HG02798 (cell line): Measurements from ENCODE around the gene SARS1.
A peak's percentile ranks its signal among the peaks of the same experiment; 100 is the strongest.

Source experiments
- ATAC-seq: cut with Tn5 transposase; IDR thresholded peaks from one replicate; pipeline ENCODE4 v1.9.1; 2021; ENCODE audit warnings: mild to moderate bottlenecking; ENCODE audit not compliant: unreplicated experiment, poor library complexity

The SARS1 gene

DNA sequence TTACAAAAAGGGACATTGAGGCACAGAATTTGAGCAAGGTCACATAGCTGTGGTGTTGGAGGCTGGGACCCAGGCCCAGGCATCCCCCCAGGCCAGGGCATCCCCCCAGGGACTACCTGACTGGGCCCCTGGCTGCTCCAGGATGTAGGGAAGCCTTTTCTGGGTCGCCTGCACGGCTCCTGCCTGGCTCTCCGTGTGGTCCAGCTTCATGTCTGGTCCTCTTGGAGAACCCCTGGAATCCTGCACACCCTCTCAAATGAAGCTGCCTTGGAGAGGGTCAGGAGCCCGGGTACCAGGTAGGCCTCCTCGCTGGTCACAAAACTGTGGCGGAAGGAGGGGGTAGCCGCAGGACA lies 34.7 kb downstream of the SARS1 start:
- ATAC-seq: no peak

DNA sequence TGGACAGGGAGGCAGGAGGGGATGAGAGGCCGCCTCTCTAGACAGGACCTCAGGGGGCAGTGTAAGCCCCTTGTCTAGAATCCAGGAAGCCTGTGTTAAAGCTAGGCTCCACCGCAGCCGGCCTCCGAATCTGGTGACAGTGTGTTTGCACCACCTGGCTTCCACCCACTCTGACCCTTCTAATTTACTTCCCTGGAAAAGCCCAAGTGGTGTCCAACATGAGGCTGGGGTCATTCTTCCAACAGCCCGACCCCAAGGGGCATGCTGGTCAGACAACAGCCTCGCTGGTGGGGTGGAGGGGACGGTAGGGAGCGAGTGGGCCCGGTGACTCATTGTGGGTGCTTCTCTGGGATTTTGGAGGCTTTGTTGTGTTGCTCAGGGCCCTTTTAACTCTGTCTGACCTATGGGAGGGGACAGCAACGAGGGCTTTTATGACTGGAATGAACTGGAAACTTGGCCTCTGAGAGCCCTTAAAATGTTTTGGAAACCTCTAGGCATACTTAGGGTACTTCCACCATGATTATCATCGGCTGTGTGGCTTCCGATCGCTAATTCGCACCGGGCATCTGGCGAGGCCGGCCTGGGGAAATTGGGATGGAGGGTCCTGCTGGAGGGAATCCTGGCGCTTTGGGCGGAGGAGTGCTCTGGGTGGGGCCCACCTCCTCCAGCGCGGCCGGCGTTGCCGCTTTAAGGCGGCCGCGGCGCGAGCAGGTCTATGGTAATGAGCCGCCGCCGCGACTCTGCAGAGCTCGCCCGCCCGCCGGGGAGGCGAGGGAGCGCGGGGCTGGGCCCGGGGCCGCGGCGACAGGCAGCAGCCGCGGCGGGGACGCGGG lies 35.3 kb downstream of the SARS1 start, which contains the start of gene CELSR2:
Gene CELSR2, plus strand, starts transcription at position 743 of the 833 bp plus-strand sequence. CDS start 541 bp downstream, outside the sequence.
- peak; percentile 85 for ATAC-seq

- peak; percentile 32 for ATAC-seq
Measured at GRCh38 chr1:109249654-109250401, 36.1 kb downstream of the SARS1 start.

GRCh38 chr1:109250454-109251276 lies 36.9 kb downstream of the SARS1 start:
- ATAC-seq: no peak

DNA sequence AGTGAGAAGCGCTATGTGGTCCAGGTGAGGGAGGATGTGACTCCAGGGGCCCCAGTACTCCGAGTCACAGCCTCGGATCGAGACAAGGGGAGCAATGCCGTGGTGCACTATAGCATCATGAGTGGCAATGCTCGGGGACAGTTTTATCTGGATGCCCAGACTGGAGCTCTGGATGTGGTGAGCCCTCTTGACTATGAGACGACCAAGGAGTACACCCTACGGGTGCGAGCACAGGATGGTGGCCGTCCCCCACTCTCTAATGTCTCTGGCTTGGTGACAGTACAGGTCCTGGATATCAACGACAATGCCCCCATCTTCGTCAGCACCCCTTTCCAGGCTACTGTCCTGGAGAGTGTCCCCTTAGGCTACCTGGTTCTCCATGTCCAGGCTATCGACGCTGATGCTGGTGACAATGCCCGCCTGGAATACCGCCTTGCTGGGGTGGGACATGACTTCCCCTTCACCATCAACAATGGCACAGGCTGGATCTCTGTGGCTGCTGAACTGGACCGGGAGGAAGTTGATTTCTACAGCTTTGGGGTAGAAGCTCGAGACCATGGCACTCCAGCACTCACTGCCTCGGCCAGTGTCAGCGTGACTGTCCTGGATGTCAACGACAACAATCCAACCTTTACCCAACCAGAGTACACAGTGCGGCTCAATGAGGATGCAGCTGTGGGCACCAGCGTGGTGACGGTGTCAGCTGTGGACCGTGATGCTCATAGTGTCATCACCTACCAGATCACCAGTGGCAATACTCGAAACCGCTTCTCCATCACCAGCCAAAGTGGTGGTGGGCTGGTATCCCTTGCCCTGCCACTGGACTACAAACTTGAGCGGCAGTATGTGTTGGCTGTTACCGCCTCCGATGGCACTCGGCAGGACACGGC lies 37.8 kb downstream of the SARS1 start:
- no peak for ATAC-seq

DNA sequence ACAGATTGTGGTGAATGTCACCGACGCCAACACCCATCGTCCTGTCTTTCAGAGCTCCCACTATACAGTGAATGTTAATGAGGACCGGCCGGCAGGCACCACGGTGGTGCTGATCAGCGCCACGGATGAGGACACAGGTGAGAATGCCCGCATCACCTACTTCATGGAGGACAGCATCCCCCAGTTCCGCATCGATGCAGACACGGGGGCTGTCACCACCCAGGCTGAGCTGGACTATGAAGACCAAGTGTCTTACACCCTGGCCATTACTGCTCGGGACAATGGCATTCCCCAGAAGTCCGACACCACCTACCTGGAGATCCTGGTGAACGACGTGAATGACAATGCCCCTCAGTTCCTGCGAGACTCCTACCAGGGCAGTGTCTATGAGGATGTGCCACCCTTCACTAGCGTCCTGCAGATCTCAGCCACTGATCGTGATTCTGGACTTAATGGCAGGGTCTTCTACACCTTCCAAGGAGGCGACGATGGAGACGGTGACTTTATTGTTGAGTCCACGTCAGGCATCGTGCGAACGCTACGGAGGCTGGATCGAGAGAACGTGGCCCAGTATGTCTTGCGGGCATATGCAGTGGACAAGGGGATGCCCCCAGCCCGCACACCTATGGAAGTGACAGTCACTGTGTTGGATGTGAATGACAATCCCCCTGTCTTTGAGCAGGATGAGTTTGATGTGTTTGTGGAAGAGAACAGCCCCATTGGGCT lies 38.6 kb downstream of the SARS1 start:
- no peak for ATAC-seq

- ATAC-seq: no peak
Measured at GRCh38 chr1:109252893-109253802, 39.4 kb downstream of the SARS1 start.

- no peak for ATAC-seq
Measured at GRCh38 chr1:109253803-109254620, 40.3 kb downstream of the SARS1 start.

GRCh38 chr1:109254621-109255096 lies 40.9 kb downstream of the SARS1 start:
- no peak for ATAC-seq

DNA sequence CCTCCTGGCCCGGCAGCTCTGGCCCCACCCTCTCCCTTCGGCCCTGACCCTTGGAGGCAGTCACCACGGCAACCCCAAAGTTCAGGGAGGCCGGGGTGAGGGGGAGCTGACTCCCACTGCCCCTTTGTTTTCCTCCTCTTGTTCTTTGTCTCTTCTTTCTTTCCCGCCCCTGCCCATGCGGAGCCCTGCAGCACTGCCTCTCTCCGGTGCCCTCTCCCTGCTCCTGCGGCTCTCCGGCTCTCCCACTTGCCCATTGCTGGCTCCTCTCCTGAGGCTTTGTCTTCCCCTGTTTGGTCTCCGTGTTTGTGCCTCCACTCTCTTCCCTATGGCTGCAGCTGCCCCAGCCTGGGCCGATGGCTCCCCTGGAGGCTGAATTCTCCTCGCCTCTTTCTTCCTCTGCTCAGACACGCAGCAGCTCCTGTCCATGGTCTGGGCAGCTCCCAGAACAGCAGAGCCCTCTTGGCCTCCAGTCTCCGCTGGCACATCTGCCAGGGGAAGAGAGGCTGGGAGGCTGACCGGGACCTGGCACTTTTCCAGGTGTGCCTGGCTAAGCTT lies 41.5 kb downstream of the SARS1 start:
- no peak for ATAC-seq

DNA sequence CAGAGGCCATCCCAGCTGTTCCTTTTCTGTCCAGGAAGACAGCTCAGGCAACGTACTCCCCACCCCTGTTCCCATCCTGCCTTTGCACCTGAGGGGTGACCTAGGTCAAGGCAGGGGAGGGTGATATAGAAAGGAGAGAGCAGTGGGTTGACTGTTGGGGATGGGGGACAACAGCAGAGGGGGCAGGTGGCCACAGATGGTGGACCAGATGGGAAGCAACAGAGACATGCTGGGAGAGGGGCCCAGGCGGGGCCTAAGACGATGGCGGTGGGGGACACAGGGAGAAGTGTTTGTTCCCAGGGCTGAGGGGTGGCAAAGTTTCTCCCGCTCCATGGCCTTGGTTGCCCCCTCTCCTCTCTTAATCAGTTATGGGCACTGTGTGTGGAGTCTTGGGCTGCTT lies 42.0 kb downstream of the SARS1 start:
- ATAC-seq: no peak

DNA sequence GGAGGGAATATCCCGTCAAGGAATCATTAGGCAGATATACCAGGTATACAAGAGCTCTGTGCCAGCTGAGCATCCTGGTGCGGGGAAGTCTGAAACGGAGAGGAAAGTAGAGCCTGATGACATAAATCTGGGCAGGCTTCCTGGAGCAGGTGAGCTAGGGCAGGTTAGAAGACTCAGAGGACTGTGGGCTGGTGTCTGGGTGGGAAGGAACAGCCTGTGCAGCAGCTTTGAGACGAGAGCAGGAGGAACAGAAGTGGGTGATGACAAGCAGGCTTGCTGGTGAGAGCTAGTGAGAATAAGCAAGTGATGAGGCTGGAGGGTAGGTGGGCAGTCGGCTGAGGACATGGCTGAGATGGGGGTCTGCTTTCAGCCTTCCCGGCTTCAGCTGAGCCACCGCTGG lies 42.4 kb downstream of the SARS1 start:
- ATAC-seq: no peak

GRCh38 chr1:109256971-109257681 lies 43.4 kb downstream of the SARS1 start:
- no peak for ATAC-seq

- ATAC-seq: no peak
Measured at GRCh38 chr1:109257682-109258421, 44.1 kb downstream of the SARS1 start.
